ENCODE results near the gene DLGAP1.

GRCh38 chr18:3593904-3594759 is 861.0 kb downstream of the DLGAP1 start:
- TF ChIP-seq, protein P1, sequence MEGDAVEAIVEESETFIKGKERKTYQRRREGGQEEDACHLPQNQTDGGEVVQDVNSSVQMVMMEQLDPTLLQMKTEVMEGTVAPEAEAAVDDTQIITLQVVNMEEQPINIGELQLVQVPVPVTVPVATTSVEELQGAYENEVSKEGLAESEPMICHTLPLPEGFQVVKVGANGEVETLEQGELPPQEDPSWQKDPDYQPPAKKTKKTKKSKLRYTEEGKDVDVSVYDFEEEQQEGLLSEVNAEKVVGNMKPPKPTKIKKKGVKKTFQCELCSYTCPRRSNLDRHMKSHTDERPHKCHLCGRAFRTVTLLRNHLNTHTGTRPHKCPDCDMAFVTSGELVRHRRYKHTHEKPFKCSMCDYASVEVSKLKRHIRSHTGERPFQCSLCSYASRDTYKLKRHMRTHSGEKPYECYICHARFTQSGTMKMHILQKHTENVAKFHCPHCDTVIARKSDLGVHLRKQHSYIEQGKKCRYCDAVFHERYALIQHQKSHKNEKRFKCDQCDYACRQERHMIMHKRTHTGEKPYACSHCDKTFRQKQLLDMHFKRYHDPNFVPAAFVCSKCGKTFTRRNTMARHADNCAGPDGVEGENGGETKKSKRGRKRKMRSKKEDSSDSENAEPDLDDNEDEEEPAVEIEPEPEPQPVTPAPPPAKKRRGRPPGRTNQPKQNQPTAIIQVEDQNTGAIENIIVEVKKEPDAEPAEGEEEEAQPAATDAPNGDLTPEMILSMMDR (IDR thresholded peaks at IDR 0.05), result peak; percentile 85 to 93
- TF ChIP-seq POLR2A (IDR thresholded peaks at IDR 0.05), result peak in 1 of 2 donors; percentile 75
- TF ChIP-seq POLR2AphosphoS5 (IDR thresholded peaks at IDR 0.05), result peak in 2 of 3 donors; percentile 50 to 64
- TF ChIP-seq EP300 (IDR thresholded peaks at IDR 0.05), result no peak
